HEK293 (cell line): ENCODE measurements around the gene TMOD1.
A peak's percentile ranks its signal among the peaks of the same experiment; 100 is the strongest.

Experiments used
- CTCF ChIA-PET: fragments of 350-600 bp; formaldehyde crosslinking; extraction: SDS; loops from one replicate; lab custom pipeline; 2021; ENCODE audit warnings: antibody characterized with exemption; lab: Yijun Ruan, JAX
- POLR2A ChIA-PET: fragments of 300-600 bp; formaldehyde crosslinking; extraction: SDS; loops from one replicate; lab custom pipeline; 2020; ENCODE audit warnings: antibody characterized with exemption, inconsistent platforms; lab: Yijun Ruan, JAX
- H3K27ac ChIP-seq: fragments of 200-500 bp; sonication (Bioruptor generic); 2 replicates; pipeline ENCODE4 v1.5.1; 2014; ENCODE audit warnings: low read depth, low read length, control low read depth, inconsistent platforms; ENCODE audit errors: extremely low read depth
- H3K36me3 ChIP-seq, 2 experiments: fragments of 200-500 bp in 1 of 2; sonication (Bioruptor generic) in 1 of 2; 1 replicate in 1 of 2; 2 replicates in 1 of 2; pipeline ENCODE4 v1.5.1; 2014 to 2017; ENCODE audit warnings: inconsistent platforms in 2 of 2, low read length in 2 of 2; ENCODE audit not compliant: control insufficient read depth in 2 of 2, insufficient read depth in 1 of 2
- H3K4me1 ChIP-seq: fragments of 200-500 bp; sonication (Bioruptor generic); 2 replicates; pipeline ENCODE4 v1.5.1; 2014; ENCODE audit warnings: mild to moderate bottlenecking, low read length, inconsistent platforms; ENCODE audit not compliant: control insufficient read depth, insufficient read depth
- H3K4me3 ChIP-seq: 2 replicates; pipeline ENCODE4 v1.5.1; 2011; ENCODE audit warnings: low read depth, mild to moderate bottlenecking, control low read depth, low read length, moderate library complexity
- H3K9me3 ChIP-seq: fragments of 200-500 bp; sonication (Bioruptor generic); 2 replicates; pipeline ENCODE4 v1.5.1; 2014; ENCODE audit warnings: low read depth, low read length, inconsistent platforms; ENCODE audit not compliant: control insufficient read depth, insufficient read depth
- KLF10 ChIP-seq: fragments of 450-650 bp; IDR thresholded peaks from 2 replicates; pipeline ENCODE4 v1.5.1; 2018; ENCODE audit warnings: missing biosample characterization, mild to moderate bottlenecking, missing genetic modification characterization
- KLF9 ChIP-seq: fragments of 450-650 bp; formaldehyde crosslinking; IDR thresholded peaks from 2 replicates; pipeline ENCODE4 v1.5.1; 2016; ENCODE audit warnings: missing biosample characterization, missing genetic modification characterization, low read depth
- SALL2 ChIP-seq: fragments of 450-650 bp; formaldehyde crosslinking; IDR thresholded peaks from 2 replicates; pipeline ENCODE4 v1.5.0; 2017; ENCODE audit warnings: missing biosample characterization, mild to moderate bottlenecking, missing genetic modification characterization, borderline replicate concordance
- TRIM28 ChIP-seq: IDR thresholded peaks from 2 replicates; pipeline ENCODE4 v1.6.1; 2011; ENCODE audit warnings: low read length, control low read depth, borderline replicate concordance
- YY2 ChIP-seq: fragments of 450-650 bp; formaldehyde crosslinking; IDR thresholded peaks from 2 replicates; pipeline ENCODE4 v1.5.1; 2016; ENCODE audit warnings: missing biosample characterization, missing genetic modification characterization
- ZBTB20 ChIP-seq: fragments of 450-650 bp; formaldehyde crosslinking; IDR thresholded peaks from 2 replicates; pipeline ENCODE4 v1.5.1; 2016; ENCODE audit warnings: missing biosample characterization, missing genetic modification characterization
- ZBTB21 ChIP-seq: fragments of 450-650 bp; formaldehyde crosslinking; IDR thresholded peaks from 2 replicates; pipeline ENCODE4 v1.5.1; 2017; ENCODE audit warnings: missing biosample characterization, missing genetic modification characterization
- ZBTB48 ChIP-seq: fragments of 450-650 bp; formaldehyde crosslinking; IDR thresholded peaks from 2 replicates; pipeline ENCODE4 v1.5.1; 2016; ENCODE audit warnings: missing biosample characterization, missing genetic modification characterization
- ZBTB8A ChIP-seq: fragments of 450-650 bp; formaldehyde crosslinking; IDR thresholded peaks from 2 replicates; pipeline ENCODE4 v1.5.1; 2016; ENCODE audit warnings: missing biosample characterization, missing genetic modification characterization
- ZFP37 ChIP-seq: fragments of 450-650 bp; formaldehyde crosslinking; IDR thresholded peaks from 2 replicates; pipeline ENCODE4 v1.5.1; 2016; ENCODE audit warnings: missing biosample characterization, missing genetic modification characterization
- ZIC2 ChIP-seq: fragments of 450-650 bp; formaldehyde crosslinking; IDR thresholded peaks from 2 replicates; pipeline ENCODE4 v1.5.1; 2016; ENCODE audit warnings: missing biosample characterization, missing genetic modification characterization
- ZNF280C ChIP-seq: fragments of 450-650 bp; formaldehyde crosslinking; IDR thresholded peaks from 2 replicates; pipeline ENCODE4 v1.5.1; 2016; ENCODE audit warnings: missing biosample characterization, missing genetic modification characterization
- ZNF335 ChIP-seq: fragments of 450-650 bp; formaldehyde crosslinking; conservative IDR thresholded peaks from 2 replicates; pipeline ENCODE4 v1.5.1; 2016; ENCODE audit warnings: missing biosample characterization, missing genetic modification characterization
- ZNF341 ChIP-seq: fragments of 450-650 bp; formaldehyde crosslinking; IDR thresholded peaks from 2 replicates; pipeline ENCODE4; 2016; ENCODE audit warnings: low read depth, missing biosample characterization, missing genetic modification characterization
- ZNF366 ChIP-seq: fragments of 450-650 bp; formaldehyde crosslinking; conservative IDR thresholded peaks from 2 replicates; pipeline ENCODE4 v1.5.1; 2016; ENCODE audit warnings: missing biosample characterization, missing genetic modification characterization
- ZNF37A ChIP-seq: fragments of 450-650 bp; IDR thresholded peaks from 2 replicates; pipeline ENCODE4 v1.5.1; 2018; ENCODE audit warnings: missing biosample characterization, missing genetic modification characterization
- ZNF391 ChIP-seq: fragments of 450-650 bp; formaldehyde crosslinking; IDR thresholded peaks from 2 replicates; pipeline ENCODE4 v1.5.1; 2016; ENCODE audit warnings: low read depth, missing biosample characterization, missing genetic modification characterization, borderline replicate concordance
- ZNF404 ChIP-seq: fragments of 450-650 bp; formaldehyde crosslinking; IDR thresholded peaks from 2 replicates; pipeline ENCODE4 v1.5.1; 2017; ENCODE audit warnings: missing biosample characterization, missing genetic modification characterization
- ZNF426 ChIP-seq: fragments of 450-650 bp; formaldehyde crosslinking; IDR thresholded peaks from 2 replicates; pipeline ENCODE4 v1.5.1; 2017; ENCODE audit warnings: missing biosample characterization, missing genetic modification characterization, mild to moderate bottlenecking, inconsistent platforms, moderate library complexity
- ZNF623 ChIP-seq: fragments of 450-650 bp; formaldehyde crosslinking; IDR thresholded peaks from 2 replicates; pipeline ENCODE4 v1.5.1; 2016; ENCODE audit warnings: missing biosample characterization, missing genetic modification characterization
- ZNF626 ChIP-seq: fragments of 450-650 bp; sonication (Bioruptor Pico); formaldehyde crosslinking; IDR thresholded peaks from 2 replicates; pipeline ENCODE4 v1.5.1; 2018; ENCODE audit warnings: missing biosample characterization, missing genetic modification characterization, inconsistent platforms
- ZNF776 ChIP-seq: fragments of 450-650 bp; formaldehyde crosslinking; IDR thresholded peaks from 2 replicates; pipeline ENCODE4 v1.5.0; 2017; ENCODE audit warnings: missing biosample characterization, missing genetic modification characterization, borderline replicate concordance
- ZNF830 ChIP-seq: fragments of 450-650 bp; IDR thresholded peaks from 2 replicates; pipeline ENCODE4 v1.5.0; 2018; ENCODE audit warnings: missing biosample characterization, missing genetic modification characterization, low read depth, mild to moderate bottlenecking, moderate library complexity
- TF ChIP-seq, protein P1 (sequence below): fragments of 450-650 bp; formaldehyde crosslinking; IDR thresholded peaks from 2 replicates; pipeline ENCODE4 v1.5.1; 2016; ENCODE audit warnings: missing biosample characterization, missing genetic modification characterization, borderline replicate concordance
- TF ChIP-seq, protein P2 (sequence below): fragments of 450-650 bp; formaldehyde crosslinking; conservative IDR thresholded peaks from 2 replicates; pipeline ENCODE4 v1.5.1; 2016; ENCODE audit warnings: low read depth, missing biosample characterization, missing genetic modification characterization

The TMOD1 gene

GRCh38 chr9:97632985-97633858, 131.8 kb downstream of the TMOD1 start, which contains the start of the genes NCBP1 and TSTD2 (continued):
- TF ChIP-seq, protein P1, sequence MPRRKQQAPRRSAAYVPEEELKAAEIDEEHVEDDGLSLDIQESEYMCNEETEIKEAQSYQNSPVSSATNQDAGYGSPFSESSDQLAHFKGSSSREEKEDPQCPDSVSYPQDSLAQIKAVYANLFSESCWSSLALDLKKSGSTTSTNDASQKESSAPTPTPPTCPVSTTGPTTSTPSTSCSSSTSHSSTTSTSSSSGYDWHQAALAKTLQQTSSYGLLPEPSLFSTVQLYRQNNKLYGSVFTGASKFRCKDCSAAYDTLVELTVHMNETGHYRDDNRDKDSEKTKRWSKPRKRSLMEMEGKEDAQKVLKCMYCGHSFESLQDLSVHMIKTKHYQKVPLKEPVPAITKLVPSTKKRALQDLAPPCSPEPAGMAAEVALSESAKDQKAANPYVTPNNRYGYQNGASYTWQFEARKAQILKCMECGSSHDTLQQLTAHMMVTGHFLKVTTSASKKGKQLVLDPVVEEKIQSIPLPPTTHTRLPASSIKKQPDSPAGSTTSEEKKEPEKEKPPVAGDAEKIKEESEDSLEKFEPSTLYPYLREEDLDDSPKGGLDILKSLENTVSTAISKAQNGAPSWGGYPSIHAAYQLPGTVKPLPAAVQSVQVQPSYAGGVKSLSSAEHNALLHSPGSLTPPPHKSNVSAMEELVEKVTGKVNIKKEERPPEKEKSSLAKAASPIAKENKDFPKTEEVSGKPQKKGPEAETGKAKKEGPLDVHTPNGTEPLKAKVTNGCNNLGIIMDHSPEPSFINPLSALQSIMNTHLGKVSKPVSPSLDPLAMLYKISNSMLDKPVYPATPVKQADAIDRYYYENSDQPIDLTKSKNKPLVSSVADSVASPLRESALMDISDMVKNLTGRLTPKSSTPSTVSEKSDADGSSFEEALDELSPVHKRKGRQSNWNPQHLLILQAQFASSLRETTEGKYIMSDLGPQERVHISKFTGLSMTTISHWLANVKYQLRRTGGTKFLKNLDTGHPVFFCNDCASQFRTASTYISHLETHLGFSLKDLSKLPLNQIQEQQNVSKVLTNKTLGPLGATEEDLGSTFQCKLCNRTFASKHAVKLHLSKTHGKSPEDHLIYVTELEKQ (tag by site-specific recombination), result no peak; the same call in 1 of the 2 replicates
- TF ChIP-seq ZNF404 (no peak), ZNF776 (tag by site-specific recombination) (no peak), YY2 (tag by site-specific recombination) (no peak; the same call in 1 of the 2 replicates), ZNF623 (tag by site-specific recombination) (no peak), KLF9 (tag by site-specific recombination) (peak; percentile 83), ZBTB8A (tag by site-specific recombination) (peak; percentile 86)
- TF ChIP-seq, all 188 proteins: peak for 47

DNA sequence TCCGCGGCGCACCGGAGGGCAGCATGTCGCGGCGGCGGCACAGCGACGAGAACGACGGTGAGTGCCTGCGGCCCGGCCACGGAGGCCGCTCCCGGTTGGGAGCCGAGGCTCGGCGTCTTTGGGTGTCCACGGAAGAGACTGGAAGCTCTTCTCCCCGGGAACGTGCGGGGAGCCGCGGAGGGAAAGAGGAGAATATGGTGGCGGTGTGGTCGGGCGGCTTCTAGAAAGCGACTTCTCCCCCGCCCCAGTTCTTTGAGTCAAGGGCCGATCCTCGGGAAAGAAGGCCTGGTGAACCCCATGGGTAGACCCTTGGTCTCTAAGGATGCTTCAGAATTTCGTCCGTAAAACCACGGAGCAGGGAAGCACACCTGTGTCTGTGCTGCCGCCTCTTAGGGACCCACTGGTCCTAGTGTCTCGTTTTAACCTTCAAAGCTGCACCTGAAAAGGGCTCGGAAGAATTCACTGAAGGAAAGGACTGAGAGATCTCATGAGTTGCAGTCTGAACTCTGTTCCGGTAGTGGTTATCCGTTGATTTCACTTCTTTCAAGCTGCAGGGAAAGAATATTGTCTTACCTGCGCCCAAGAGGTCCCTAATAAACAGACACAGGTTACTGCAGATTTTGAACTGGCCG, 132.5 kb downstream of the TMOD1 start:
- H3K9me3 ChIP-seq, result no peaks in the 10 kb centered on the region
- H3K4me1 ChIP-seq, result no peaks in the 10 kb centered on the region; the same call in 1 of the 2 replicates
- no peaks in the 10 kb centered on the region for H3K36me3 ChIP-seq
- ChIA-PET CTCF (interaction anchor here (4.2 kb wide), 1 partner anchor 165 kb away, joined by 12 read pairs; no protein-coding TSS in a partner anchor), POLR2A (interaction anchor here (0.7 to 2.4 kb wide), 21 partner anchors 9 to 780 kb away, joined by 3 to 19 read pairs (median 6); partner anchors contain the start of genes TBC1D2, TRMO, XPA and ZNF782)
- peak overlapping the region; percentile 97 for H3K4me3 ChIP-seq
- H3K27ac ChIP-seq, result peak overlapping the region; percentile 92
- no peak for TF ChIP-seq TRIM28
- TF ChIP-seq SALL2, result no peak
- no peak for TF ChIP-seq ZNF623 (tag by site-specific recombination)
- TF ChIP-seq ZNF280C (tag by site-specific recombination), result no peak
- no peak for TF ChIP-seq ZBTB21 (tag by site-specific recombination)
- TF ChIP-seq ZNF335 (tag by site-specific recombination), result peak; percentile 39; the same call in 1 of the 2 replicates
- peak; percentile 15; the same call in 1 of the 2 replicates for TF ChIP-seq ZIC2 (tag by site-specific recombination)
- no peak for TF ChIP-seq KLF10 (tag by site-specific recombination)
- 0 out of 2 replicates have a peak, but pooled peaks have one; percentile 33 for TF ChIP-seq ZNF341 (tag by site-specific recombination)
- TF ChIP-seq ZNF426 (tag by site-specific recombination), result no peak
- TF ChIP-seq ZNF626, result no peak
- TF ChIP-seq ZBTB20 (tag by site-specific recombination), result 0 out of 2 replicates have a peak, but pooled peaks have one; percentile 9
- peak; percentile 21; the same call in 1 of the 2 replicates for TF ChIP-seq ZFP37 (tag by site-specific recombination)
- no peak for TF ChIP-seq ZNF37A (tag by site-specific recombination)
- TF ChIP-seq ZBTB48, result peak; percentile 43; the same call in 1 of the 2 replicates
- TF ChIP-seq, protein P2, sequence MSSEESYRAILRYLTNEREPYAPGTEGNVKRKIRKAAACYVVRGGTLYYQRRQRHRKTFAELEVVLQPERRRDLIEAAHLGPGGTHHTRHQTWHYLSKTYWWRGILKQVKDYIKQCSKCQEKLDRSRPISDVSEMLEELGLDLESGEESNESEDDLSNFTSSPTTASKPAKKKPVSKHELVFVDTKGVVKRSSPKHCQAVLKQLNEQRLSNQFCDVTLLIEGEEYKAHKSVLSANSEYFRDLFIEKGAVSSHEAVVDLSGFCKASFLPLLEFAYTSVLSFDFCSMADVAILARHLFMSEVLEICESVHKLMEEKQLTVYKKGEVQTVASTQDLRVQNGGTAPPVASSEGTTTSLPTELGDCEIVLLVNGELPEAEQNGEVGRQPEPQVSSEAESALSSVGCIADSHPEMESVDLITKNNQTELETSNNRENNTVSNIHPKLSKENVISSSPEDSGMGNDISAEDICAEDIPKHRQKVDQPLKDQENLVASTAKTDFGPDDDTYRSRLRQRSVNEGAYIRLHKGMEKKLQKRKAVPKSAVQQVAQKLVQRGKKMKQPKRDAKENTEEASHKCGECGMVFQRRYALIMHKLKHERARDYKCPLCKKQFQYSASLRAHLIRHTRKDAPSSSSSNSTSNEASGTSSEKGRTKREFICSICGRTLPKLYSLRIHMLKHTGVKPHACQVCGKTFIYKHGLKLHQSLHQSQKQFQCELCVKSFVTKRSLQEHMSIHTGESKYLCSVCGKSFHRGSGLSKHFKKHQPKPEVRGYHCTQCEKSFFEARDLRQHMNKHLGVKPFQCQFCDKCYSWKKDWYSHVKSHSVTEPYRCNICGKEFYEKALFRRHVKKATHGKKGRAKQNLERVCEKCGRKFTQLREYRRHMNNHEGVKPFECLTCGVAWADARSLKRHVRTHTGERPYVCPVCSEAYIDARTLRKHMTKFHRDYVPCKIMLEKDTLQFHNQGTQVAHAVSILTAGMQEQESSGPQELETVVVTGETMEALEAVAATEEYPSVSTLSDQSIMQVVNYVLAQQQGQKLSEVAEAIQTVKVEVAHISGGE (tag by site-specific recombination), result no peak
- TF ChIP-seq ZNF391 (tag by site-specific recombination), result peak; percentile 31; the same call in 1 of the 2 replicates
- no peak for TF ChIP-seq ZNF366 (tag by site-specific recombination)
- TF ChIP-seq ZNF830 (tag by site-specific recombination), result no peak
